GM23248 (cell line): Measurements from ENCODE around the gene TMEM132C. TPM values are rescaled to one million over a fixed set of nuclear protein-coding genes. Genes with fewer than 3 reads are reported as not detected.

Source experiments
- DNase-seq: peaks from one replicate; pipeline ENCODE4 v3.0.0-alpha.2; 2015
- H2AFZ ChIP-seq: fragments of 200-600 bp; sonication (generic); 2 replicates; pipeline ENCODE4 v1.6.1; 2016; ENCODE audit warnings: antibody characterized with exemption
- H3F3A ChIP-seq: fragments of 200-600 bp; sonication (generic); 2 replicates; pipeline ENCODE4 v1.6.1; 2016; ENCODE audit warnings: mild to moderate bottlenecking, antibody characterized with exemption, mixed run types; ENCODE audit not compliant: insufficient read depth
- H3K27ac ChIP-seq: fragments of 200-600 bp; sonication (generic); 2 replicates; pipeline ENCODE4 v1.5.1; 2016; ENCODE audit warnings: mild to moderate bottlenecking
- H3K27me3 ChIP-seq: fragments of 200-600 bp; sonication (generic); replicated peaks from 2 replicates; pipeline ENCODE4 v1.6.1; 2016; ENCODE audit warnings: mild to moderate bottlenecking; ENCODE audit not compliant: insufficient read depth
- H3K36me3 ChIP-seq: fragments of 200-600 bp; sonication (generic); 2 replicates; pipeline ENCODE4 v1.6.1; 2016; ENCODE audit warnings: low read depth, mild to moderate bottlenecking
- H3K4me1 ChIP-seq: fragments of 200-600 bp; sonication (generic); 2 replicates; pipeline ENCODE4 v1.6.1; 2016; ENCODE audit warnings: mild to moderate bottlenecking; ENCODE audit not compliant: insufficient read depth
- H3K4me2 ChIP-seq: fragments of 200-600 bp; sonication (generic); one replicate; pipeline ENCODE4 v1.6.1; 2016; ENCODE audit warnings: mild to moderate bottlenecking; ENCODE audit not compliant: unreplicated experiment
- H3K4me3 ChIP-seq: fragments of 200-600 bp; sonication (generic); 2 replicates; pipeline ENCODE4 v1.5.1; 2016; ENCODE audit warnings: mild to moderate bottlenecking
- H3K79me2 ChIP-seq: fragments of 200-600 bp; sonication (generic); 2 replicates; pipeline ENCODE4 v1.6.1; 2016; ENCODE audit warnings: mild to moderate bottlenecking; ENCODE audit not compliant: insufficient read depth
- H3K9ac ChIP-seq: fragments of 200-600 bp; sonication (generic); 2 replicates; pipeline ENCODE4 v1.6.1; 2016; ENCODE audit warnings: mild to moderate bottlenecking
- H3K9me2 ChIP-seq: fragments of 200-600 bp; sonication (generic); 2 replicates; pipeline ENCODE4 v1.6.1; 2016; ENCODE audit warnings: mixed run types, mild to moderate bottlenecking, moderate library complexity; ENCODE audit not compliant: insufficient read depth
- H3K9me3 ChIP-seq: fragments of 200-600 bp; sonication (generic); one replicate; pipeline ENCODE4 v1.6.1; 2017; ENCODE audit warnings: low read depth
- H4K20me1 ChIP-seq: fragments of 200-600 bp; sonication (generic); 2 replicates; pipeline ENCODE4 v1.6.0; 2016; ENCODE audit not compliant: insufficient read depth
- EZH2 ChIP-seq: fragments of 200-600 bp; sonication (generic); IDR thresholded peaks from 2 replicates; pipeline ENCODE4 v1.6.1; 2018; ENCODE audit warnings: antibody characterized with exemption, mild to moderate bottlenecking; ENCODE audit not compliant: insufficient read depth, poor library complexity, severe bottlenecking
- EZH2phosphoT487 ChIP-seq: fragments of 200-600 bp; sonication (generic); IDR thresholded peaks from 2 replicates; pipeline ENCODE4 v1.6.1; 2018; ENCODE audit warnings: antibody characterized with exemption, moderate library complexity, mild to moderate bottlenecking, low read depth; ENCODE audit not compliant: insufficient read depth
- WGBS, 2 experiments: methylation state at CpG; one replicate each; pipeline ENCODE4 v1.1.6; 2015 to 2017; ENCODE audit warnings: low lambda C conversion rate in 2 of 2, low coverage in 1 of 2; ENCODE audit errors: missing lambda C conversion rate in 2 of 2; 5-methylcytosine and 5-hydroxymethylcytosine counted together
- in situ Hi-C: fragments of 300-500 bp; cut with MboI; formaldehyde crosslinking; loops from 2 replicates; pipeline ENCODE4 v1.15.0; 2020
- polyA plus RNA-seq: library from polyadenylated mRNA; unstranded; fragments of >200 nt; fragmentation: Nextera tagmentation; extraction: Ambion mirVana; gene quantifications from 2 replicates; pipeline ENCODE4 v1.2.1, GENCODE V29; 2016
- total RNA-seq: library from RNA; depleted of rRNA; stranded (reverse); fragments of >200 nt; shearing (Covaris generic); gene quantifications from 2 replicates; pipeline ENCODE4 v1.2.3, GENCODE V29; 2014

The TMEM132C gene
- total and polyA plus RNA-seq, 2 experiments from 2014 or later = not detected

GRCh38 chr12:128695697-128696096 is 428.7 kb downstream of the TMEM132C start:
- in situ Hi-C loops = no loop called here
- no peaks in the 10 kb centered on the region for H3K79me2 ChIP-seq
- H4K20me1 ChIP-seq = no peaks in the 10 kb centered on the region
- no peaks in the 10 kb centered on the region for H3K4me1 ChIP-seq
- H3K36me3 ChIP-seq = no peaks in the 10 kb centered on the region
- no peak overlapping the region for H3K27ac ChIP-seq
- no peak overlapping the region for H3K4me3 ChIP-seq
- WGBS, 2 experiments = 53 to 59% methylated on average over 22 of the region's 22 CpGs
- no peak overlapping the region for H3K4me2 ChIP-seq
- no peak overlapping the region for H2AFZ ChIP-seq
- no peaks in the 10 kb centered on the region for H3F3A ChIP-seq
- H3K9me2 ChIP-seq = no peaks in the 10 kb centered on the region
- DNase-seq = no peak
- H3K27me3 ChIP-seq = no peaks in the 10 kb centered on the region
- H3K9me3 ChIP-seq = no peaks in the 10 kb centered on the region
- no peak for TF ChIP-seq EZH2
- TF ChIP-seq EZH2phosphoT487 = no peak
- H3K9ac ChIP-seq = no peak overlapping the region

- H3K9me2 ChIP-seq = no peaks in the 10 kb centered on the region
- H3F3A ChIP-seq = no peaks in the 10 kb centered on the region
- no peaks in the 10 kb centered on the region for H3K27me3 ChIP-seq
- no peaks in the 10 kb centered on the region for H3K36me3 ChIP-seq
- H3K27ac ChIP-seq = no peak overlapping the region
- no peaks in the 10 kb centered on the region for H4K20me1 ChIP-seq
- DNase-seq = no peak
- no peak for TF ChIP-seq EZH2phosphoT487
- TF ChIP-seq EZH2 = no peak
- in situ Hi-C loops = no loop called here
- no peaks in the 10 kb centered on the region for H3K4me1 ChIP-seq
- H3K4me2 ChIP-seq = no peak overlapping the region
- H3K79me2 ChIP-seq = no peaks in the 10 kb centered on the region
- WGBS, 2 experiments = 35 to 46% methylated on average over 12 of the region's 12 CpGs
- no peaks in the 10 kb centered on the region for H3K9me3 ChIP-seq
- no peak overlapping the region for H3K9ac ChIP-seq
- no peak overlapping the region for H3K4me3 ChIP-seq
- no peak overlapping the region for H2AFZ ChIP-seq
Measured at GRCh38 chr12:128698301-128698972, 431.5 kb downstream of the TMEM132C start.

GRCh38 chr12:128699106-128699505 is 432.1 kb downstream of the TMEM132C start:
- Histone ChIP-seq H3K79me2 (no peaks in the 10 kb centered on the region), H2AFZ (no peak overlapping the region), H3K36me3 (no peaks in the 10 kb centered on the region), H3K9me2 (no peaks in the 10 kb centered on the region), H3K4me2 (no peak overlapping the region), H3F3A (no peaks in the 10 kb centered on the region), H3K9ac (no peak overlapping the region), H4K20me1 (no peaks in the 10 kb centered on the region), H3K27ac (no peak overlapping the region), H3K27me3 (no peaks in the 10 kb centered on the region), H3K4me1 (no peaks in the 10 kb centered on the region), H3K9me3 (no peaks in the 10 kb centered on the region), H3K4me3 (no peak overlapping the region)
- TF ChIP-seq EZH2 (no peak), EZH2phosphoT487 (no peak)
- in situ Hi-C loops = no loop called here
- no peak for DNase-seq
- 46 to 47% methylated on average over 4 of the region's 4 CpGs for WGBS, 2 experiments

DNA sequence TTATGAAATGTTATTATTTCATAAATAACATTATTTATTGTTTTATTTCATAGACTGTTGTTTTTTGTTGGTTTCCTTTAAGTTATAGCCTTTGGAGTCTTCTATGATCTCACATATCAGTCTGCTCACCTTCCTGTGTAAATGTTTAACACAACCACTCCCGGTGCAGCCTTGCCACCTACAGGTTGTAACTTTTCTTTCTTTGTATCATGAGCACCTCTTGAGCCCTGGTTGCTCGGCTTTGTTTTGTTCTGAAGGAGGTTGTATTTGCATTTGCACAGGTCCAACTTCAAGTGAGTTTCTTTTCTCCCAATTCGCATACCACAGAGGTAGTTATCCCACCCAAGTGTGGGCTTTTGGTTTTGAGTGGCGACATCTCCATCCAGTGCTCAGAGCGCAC is 435.4 kb downstream of the TMEM132C start:
- Histone ChIP-seq H3K4me3 (no peak overlapping the region), H3K36me3 (no peaks in the 10 kb centered on the region), H3K9me3 (no peaks in the 10 kb centered on the region), H3K27ac (no peak overlapping the region), H4K20me1 (no peaks in the 10 kb centered on the region), H3K79me2 (no peaks in the 10 kb centered on the region), H3K9me2 (no peaks in the 10 kb centered on the region), H3K4me2 (no peak overlapping the region), H3K4me1 (no peaks in the 10 kb centered on the region), H3K27me3 (no peaks in the 10 kb centered on the region), H3F3A (no peaks in the 10 kb centered on the region), H2AFZ (no peak overlapping the region), H3K9ac (no peak overlapping the region)
- 33 to 36% methylated on average over 5 of the region's 5 CpGs for WGBS, 2 experiments
- DNase-seq = no peak
- TF ChIP-seq EZH2phosphoT487 (no peak), EZH2 (no peak)
- in situ Hi-C loops = no loop called here

GRCh38 chr12:128705140-128705539 is 438.2 kb downstream of the TMEM132C start:
- H3K9me2 ChIP-seq = no peaks in the 10 kb centered on the region
- H3K4me3 ChIP-seq = no peak overlapping the region
- no peak overlapping the region for H2AFZ ChIP-seq
- TF ChIP-seq EZH2 (no peak), EZH2phosphoT487 (no peak)
- no peaks in the 10 kb centered on the region for H3K27me3 ChIP-seq
- DNase-seq = no peak
- H3F3A ChIP-seq = no peaks in the 10 kb centered on the region
- in situ Hi-C loops = no loop called here
- H3K36me3 ChIP-seq = no peaks in the 10 kb centered on the region
- no peaks in the 10 kb centered on the region for H3K79me2 ChIP-seq
- no peak overlapping the region for H3K9ac ChIP-seq
- 74 to 76% methylated on average over 26 of the region's 26 CpGs for whole genome bisulfite sequencing, 2 experiments
- H3K4me2 ChIP-seq = no peak overlapping the region
- H3K27ac ChIP-seq = no peak overlapping the region
- H3K9me3 ChIP-seq = no peaks in the 10 kb centered on the region
- H4K20me1 ChIP-seq = no peaks in the 10 kb centered on the region
- no peaks in the 10 kb centered on the region for H3K4me1 ChIP-seq
